ENCODE measurements around the gene NTM. TPM values are rescaled to one million over a fixed set of nuclear protein-coding genes. Genes with fewer than 3 reads are reported as not detected.

The NTM gene
- total RNA-seq, 1 experiment from 2014 or later, result not detected

GRCh38 chr11:132314911-132315455, 944.6 kb downstream of the NTM start:
- Histone ChIP-seq H3K9me3 (ENCODE audit: control insufficient read depth in 1 of 2, insufficient read depth in 1 of 2, low read depth in 1 of 2, low read length in 2 of 2) (peaks cover 10 to 16% of the 10 kb centered on the region in 2 experiments; a peak in 2 of 4 replicates), H3K4me2 (ENCODE audit: low read length) (no peak overlapping the region), H2AFZ (ENCODE audit: low read depth, low read length, poor library complexity, severe bottlenecking) (no peak overlapping the region), H3K9me2 (ENCODE audit: insufficient read depth) (no peaks in the 10 kb centered on the region), H3K79me2 (ENCODE audit: insufficient read depth, low read length) (no peaks in the 10 kb centered on the region), H3K4me1 (ENCODE audit: control insufficient read depth in 1 of 2, insufficient read depth in 2 of 2, low read length in 2 of 2) (no peaks in the 10 kb centered on the region), H3K36me3 (ENCODE audit: control insufficient read depth in 1 of 2, insufficient read depth in 2 of 2, low read length in 2 of 2) (no peaks in the 10 kb centered on the region), H3K27ac (ENCODE audit: low read depth, low read length) (no peak overlapping the region), H3K4me3 (replicated peaks in 1 of 2; ENCODE audit: low read depth in 1 of 2, low read length in 2 of 2) (no peak overlapping the region), H4K20me1 (ENCODE audit: insufficient read depth) (no peaks in the 10 kb centered on the region), H3K9ac (ENCODE audit: low read length) (no peak overlapping the region), H3K27me3 (ENCODE audit: insufficient read depth, low read length) (no peaks in the 10 kb centered on the region)
- BruUV-seq (replicated peaks), result no TSS peak
- intact Hi-C loops (cut with micrococcal nuclease), result no loop called here
- ChIA-PET RAD21 (ENCODE audit: low non-redundant PET in 1 of 2, low total read pairs in 2 of 2, uncharacterized antibody in 2 of 2, unreplicated experiment in 2 of 2) (no interaction called here), POLR2A (no interaction called here), CTCF (no interaction called here)
- DNase-seq (ENCODE audit: low read depth, low spot score) (no peak), ATAC-seq (no peak)
- TF ChIP-seq, protein P1, sequence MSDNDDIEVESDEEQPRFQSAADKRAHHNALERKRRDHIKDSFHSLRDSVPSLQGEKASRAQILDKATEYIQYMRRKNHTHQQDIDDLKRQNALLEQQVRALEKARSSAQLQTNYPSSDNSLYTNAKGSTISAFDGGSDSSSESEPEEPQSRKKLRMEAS (IDR thresholded peaks at IDR 0.05), result no peak
- no peak for TF ChIP-seq ZBTB33 (IDR thresholded peaks at IDR 0.05; ENCODE audit: extremely low read depth, insufficient replicate concordance, low read length)
- no peak for TF ChIP-seq POLR2AphosphoS5 (IDR thresholded peaks at IDR 0.05; ENCODE audit: low read depth, low read length)
- no peak for TF ChIP-seq EZH2 (IDR thresholded peaks at IDR 0.05)
- no peak for TF ChIP-seq SP1 (IDR thresholded peaks at IDR 0.05; ENCODE audit: low read depth)
- TF ChIP-seq SRF (IDR thresholded peaks at IDR 0.05; ENCODE audit: low read depth), result no peak
- no peak for TF ChIP-seq SIN3A (IDR thresholded peaks at IDR 0.05; ENCODE audit: low read depth)
- TF ChIP-seq RAD21 (IDR thresholded peaks at IDR 0.05; ENCODE audit: low read depth), result no peak
- TF ChIP-seq, protein P2, sequence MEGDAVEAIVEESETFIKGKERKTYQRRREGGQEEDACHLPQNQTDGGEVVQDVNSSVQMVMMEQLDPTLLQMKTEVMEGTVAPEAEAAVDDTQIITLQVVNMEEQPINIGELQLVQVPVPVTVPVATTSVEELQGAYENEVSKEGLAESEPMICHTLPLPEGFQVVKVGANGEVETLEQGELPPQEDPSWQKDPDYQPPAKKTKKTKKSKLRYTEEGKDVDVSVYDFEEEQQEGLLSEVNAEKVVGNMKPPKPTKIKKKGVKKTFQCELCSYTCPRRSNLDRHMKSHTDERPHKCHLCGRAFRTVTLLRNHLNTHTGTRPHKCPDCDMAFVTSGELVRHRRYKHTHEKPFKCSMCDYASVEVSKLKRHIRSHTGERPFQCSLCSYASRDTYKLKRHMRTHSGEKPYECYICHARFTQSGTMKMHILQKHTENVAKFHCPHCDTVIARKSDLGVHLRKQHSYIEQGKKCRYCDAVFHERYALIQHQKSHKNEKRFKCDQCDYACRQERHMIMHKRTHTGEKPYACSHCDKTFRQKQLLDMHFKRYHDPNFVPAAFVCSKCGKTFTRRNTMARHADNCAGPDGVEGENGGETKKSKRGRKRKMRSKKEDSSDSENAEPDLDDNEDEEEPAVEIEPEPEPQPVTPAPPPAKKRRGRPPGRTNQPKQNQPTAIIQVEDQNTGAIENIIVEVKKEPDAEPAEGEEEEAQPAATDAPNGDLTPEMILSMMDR (IDR thresholded peaks at IDR 0.05 in 2 of 3, conservative IDR thresholded peaks at IDR 0.05 in 1 of 3; ENCODE audit: borderline replicate concordance in 1 of 3, insufficient read depth in 1 of 3, low read depth in 2 of 3, low read length in 2 of 3), result no peak
- no peak for TF ChIP-seq ZFX (IDR thresholded peaks at IDR 0.05)
- TF ChIP-seq EGR1 (IDR thresholded peaks at IDR 0.05; ENCODE audit: low read depth), result no peak
- no peak for TF ChIP-seq YY1 (IDR thresholded peaks at IDR 0.05; ENCODE audit: extremely low read depth, insufficient replicate concordance, low read depth, low read length)
- TF ChIP-seq ZNF274 (IDR thresholded peaks at IDR 0.05; ENCODE audit: low read depth, low read length), result no peak
- TF ChIP-seq ELF1 (IDR thresholded peaks at IDR 0.05; ENCODE audit: borderline replicate concordance, low read depth), result no peak
- TF ChIP-seq TCF7L2 (IDR thresholded peaks at IDR 0.05; ENCODE audit: borderline replicate concordance, extremely low read depth, insufficient read depth, insufficient read length), result no peak
- TF ChIP-seq ATF3 (IDR thresholded peaks at IDR 0.05), result no peak
- no peak for TF ChIP-seq JUND (IDR thresholded peaks at IDR 0.05)
- TF ChIP-seq POLR2A (IDR thresholded peaks at IDR 0.05; ENCODE audit: borderline replicate concordance, extremely low read depth, insufficient read depth, insufficient read length), result no peak
- TF ChIP-seq FOSL1 (IDR thresholded peaks at IDR 0.05; ENCODE audit: low read depth), result no peak

All from HCT116 (cell line).